B cell (primary cell): Measurements from ENCODE around the gene FOXI3. TPM values are rescaled to one million over a fixed set of nuclear protein-coding genes. Genes with fewer than 3 reads are reported as not detected.
"Not testable (repeated sequence)": the region's sequence is repeated elsewhere in the genome, so short reads cannot be mapped to it uniquely, and the experiment has no call there.

Experiments
- ATAC-seq: fragments of 200-7000 bp; cut with Tn5 transposase; one replicate; pipeline ENCODE4 v1.10.0; 2021; ENCODE audit warnings: low read depth, mild to moderate bottlenecking, moderate number of reproducible peaks, moderate library complexity
- CTCF ChIA-PET: fragments of 350-600 bp; sonication (Branson Sonifier 250); formaldehyde crosslinking; loops from one replicate; lab custom pipeline; 2021; ENCODE audit warnings: antibody characterized with exemption, inconsistent platforms; lab: Charles Lee
- POLR2A ChIA-PET: fragments of 350-600 bp; sonication (Branson Sonifier 250); formaldehyde crosslinking; loops from one replicate; lab custom pipeline; 2021; ENCODE audit warnings: antibody characterized with exemption; lab: Charles Lee
- DNase-seq: peaks from one replicate; pipeline ENCODE4 v3.0.0; 2013
- H2AFZ ChIP-seq: 2 replicates; pipeline ENCODE4 v1.6.1; 2012; ENCODE audit warnings: mild to moderate bottlenecking, low read depth, low read length; ENCODE audit not compliant: insufficient read depth, poor library complexity, severe bottlenecking
- H3K27ac ChIP-seq, 2 donors: 1 replicate in 1 of 2; 2 replicates in 1 of 2; pipeline ENCODE4 v1.5.1; 2012 to 2013; ENCODE audit warnings: low read length in 2 of 2, mild to moderate bottlenecking in 2 of 2, moderate library complexity in 1 of 2
- H3K27me3 ChIP-seq, 4 experiments: fragments of 200-600 bp in 1 of 4; sonication (generic) in 1 of 4; replicated peaks in 1 of 4; 1 replicate in 2 of 4; 2 replicates in 2 of 4; pipeline versions ENCODE4 v1.6.1 to v1.7.0; 2013 to 2016; ENCODE audit warnings: low read length in 3 of 4, mild to moderate bottlenecking in 2 of 4, mixed read lengths in 1 of 4, moderate library complexity in 1 of 4; ENCODE audit not compliant: insufficient read depth in 4 of 4, control insufficient read depth in 3 of 4; ENCODE audit errors: control extremely low read depth in 1 of 4
- H3K36me3 ChIP-seq, 2 experiments: replicated peaks in 1 of 2; 1 replicate in 1 of 2; 2 replicates in 1 of 2; pipeline versions ENCODE4 v1.6.1 to v1.7.1; 2013; ENCODE audit warnings: low read length in 1 of 2; ENCODE audit not compliant: insufficient read depth in 2 of 2, control insufficient read depth in 1 of 2; ENCODE audit errors: control extremely low read depth in 1 of 2, extremely low read depth in 1 of 2
- H3K4me1 ChIP-seq, 2 donors: fragments of 200-600 bp in 1 of 2; sonication (generic) in 1 of 2; 1 replicate in 1 of 2; 2 replicates in 1 of 2; pipeline versions ENCODE4 v1.5.1 to v1.6.1; 2013 to 2017; ENCODE audit warnings: low read length in 2 of 2; ENCODE audit not compliant: control insufficient read depth in 2 of 2, insufficient read depth in 2 of 2
- H3K4me2 ChIP-seq: replicated peaks from 2 replicates; pipeline ENCODE3; 2012; ENCODE audit warnings: mild to moderate bottlenecking, low read depth, low read length; ENCODE audit not compliant: poor library complexity, severe bottlenecking
- H3K4me3 ChIP-seq, 5 experiments: fragments of 200-600 bp in 1 of 5; sonication (generic) in 1 of 5; 1 replicate in 3 of 5; 2 replicates in 2 of 5; pipeline versions ENCODE4 v1.5.1 to v1.7.0; 2011 to 2016; ENCODE audit warnings: low read length in 4 of 5, mild to moderate bottlenecking in 4 of 5, low read depth in 2 of 5, control low read depth in 1 of 5, moderate library complexity in 1 of 5; ENCODE audit not compliant: insufficient read depth in 1 of 5; ENCODE audit errors: control extremely low read depth in 1 of 5, extremely low read depth in 1 of 5
- H3K79me2 ChIP-seq: fragments of 200-600 bp; sonication (generic); one replicate; pipeline ENCODE4 v1.6.0; 2016; ENCODE audit warnings: low read length; ENCODE audit not compliant: control insufficient read depth, insufficient read depth
- H3K9ac ChIP-seq: fragments of 200-600 bp; sonication (generic); 2 replicates; pipeline ENCODE4 v1.6.1; 2017; ENCODE audit warnings: mild to moderate bottlenecking, low read length, moderate library complexity
- H3K9me3 ChIP-seq, 3 donors: one replicate each; pipeline versions ENCODE4 v1.6.1 to v1.7.1; 2013; ENCODE audit warnings: low read length in 2 of 3; ENCODE audit not compliant: control insufficient read depth in 2 of 3, insufficient read depth in 1 of 3; ENCODE audit errors: control extremely low read depth in 1 of 3
- H4K20me1 ChIP-seq: 2 replicates; pipeline ENCODE4 v1.6.0; 2012; ENCODE audit warnings: mild to moderate bottlenecking, low read length; ENCODE audit not compliant: insufficient read depth, control insufficient read depth, poor library complexity, severe bottlenecking
- H3K27ac Mint-ChIP-seq: one replicate; pipeline ENCODE4 v1.8.0; 2021; ENCODE audit warnings: mixed read lengths
- H3K27me3 Mint-ChIP-seq: one replicate; pipeline ENCODE4 v1.8.0; 2021; ENCODE audit warnings: mixed read lengths
- H3K4me1 Mint-ChIP-seq: one replicate; pipeline ENCODE4 v1.8.0; 2021; ENCODE audit warnings: mixed read lengths
- H3K4me3 Mint-ChIP-seq: one replicate; pipeline ENCODE4 v1.8.0; 2021; ENCODE audit warnings: mixed read lengths
- H3K9me3 Mint-ChIP-seq: one replicate; pipeline ENCODE4 v1.8.0; 2022; ENCODE audit warnings: mixed read lengths; ENCODE audit not compliant: insufficient read depth
- CTCF ChIP-seq: fragments of 200-600 bp; IDR thresholded peaks from one replicate; pipeline ENCODE4 v1.8.0; 2022; ENCODE audit warnings: antibody characterized with exemption, mild to moderate bottlenecking
- EZH2 ChIP-seq: IDR thresholded peaks from 2 replicates; pipeline ENCODE4 v1.6.1; 2012; ENCODE audit warnings: borderline replicate concordance, low read depth, mild to moderate bottlenecking, moderate library complexity, low read length; ENCODE audit not compliant: insufficient read depth, poor library complexity, severe bottlenecking
- WGBS: methylation state at CpG from one replicate; pipeline ENCODE4 v1.1.5; 2013; ENCODE audit warnings: missing lambda C conversion rate; ENCODE audit not compliant: insufficient coverage; 5-methylcytosine and 5-hydroxymethylcytosine counted together
- intact Hi-C: fragments of 100-400 bp; cut with micrococcal nuclease; formaldehyde crosslinking; loops from one replicate; pipeline ENCODE4 v1.10.0; 2022
- polyA plus RNA-seq: library from polyadenylated mRNA; depleted of rRNA; stranded (reverse); fragments of >200 nt; gene quantifications from 2 replicates; pipeline ENCODE4 v1.2.3, GENCODE V29; 2012
- total RNA-seq, 2 donors: library from RNA; stranded (reverse); fragments of 120-200 nt in 1 of 2; gene quantifications; 1 replicate in 1 of 2; 2 replicates in 1 of 2; pipeline versions ENCODE4 v1.2.3 to v1.2.4, GENCODE V29; 2013 to 2022

Gene FOXI3
- total and polyA plus RNA-seq, 2 donors (not counting 1 experiment from before 2014, with no cell fraction given), result not detected

GRCh38 chr2:88429929-88430328 lies 22.6 kb downstream of the FOXI3 start:
- H3K27ac ChIP-seq, result no peak overlapping the region
- 90% methylated on average over 6 of the region's 7 CpGs for WGBS
- no peak overlapping the region for H3K4me2 ChIP-seq
- H3K79me2 ChIP-seq, result no peaks in the 10 kb centered on the region
- peaks cover 0 to 21% (median 1%) of the 10 kb centered on the region in 3 donors for H3K9me3 ChIP-seq
- TF ChIP-seq CTCF (no peak), EZH2 (no peak)
- intact Hi-C loops, result no loop called here
- CTCF ChIA-PET, result no interaction called here
- Mint-ChIP-seq H3K27ac (no peak overlapping the region), H3K9me3 (peaks cover 2% of the 10 kb centered on the region), H3K27me3 (no peaks in the 10 kb centered on the region), H3K4me3 (no peak overlapping the region), H3K4me1 (no peaks in the 10 kb centered on the region)
- no peaks in the 10 kb centered on the region for H3K27me3 ChIP-seq
- no peaks in the 10 kb centered on the region for H3K4me1 ChIP-seq
- H2AFZ ChIP-seq, result no peak overlapping the region
- POLR2A ChIA-PET, result no interaction called here
- no peaks in the 10 kb centered on the region for H3K36me3 ChIP-seq
- H4K20me1 ChIP-seq, result no peaks in the 10 kb centered on the region
- no peak overlapping the region for H3K4me3 ChIP-seq
- no peak overlapping the region for H3K9ac ChIP-seq
- DNase-seq (no peak), ATAC-seq (no peak)

- H3K4me1 ChIP-seq, result no peaks in the 10 kb centered on the region
- intact Hi-C loops, result no loop called here
- no peak overlapping the region for H3K9ac ChIP-seq
- no peak overlapping the region for H3K4me3 ChIP-seq
- Mint-ChIP-seq H3K4me3 (no peak overlapping the region), H3K27ac (no peak overlapping the region), H3K4me1 (no peaks in the 10 kb centered on the region), H3K27me3 (peaks cover 12% of the 10 kb centered on the region), H3K9me3 (no peaks in the 10 kb centered on the region)
- no peaks in the 10 kb centered on the region for H3K79me2 ChIP-seq
- no peak for DNase-seq
- ChIA-PET POLR2A (no interaction called here), CTCF (no interaction called here)
- no peaks in the 10 kb centered on the region for H3K36me3 ChIP-seq
- no peaks in the 10 kb centered on the region for H4K20me1 ChIP-seq
- H3K27me3 ChIP-seq, result peaks cover 0 to 3% (median 0%) of the 10 kb centered on the region in 4 experiments
- peaks cover 0 to 1% (median 0%) of the 10 kb centered on the region in 3 donors for H3K9me3 ChIP-seq
- 60% methylated on average over 1 of the region's 2 CpGs for WGBS
- H2AFZ ChIP-seq, result no peak overlapping the region
- no peak for ATAC-seq
- no peak overlapping the region for H3K27ac ChIP-seq
- TF ChIP-seq CTCF, result no peak
- TF ChIP-seq EZH2, result no peak
- no peak overlapping the region for H3K4me2 ChIP-seq
Observed at GRCh38 chr2:88423733-88424132, 28.8 kb downstream of the FOXI3 start.

GRCh38 chr2:88419051-88419450 lies 33.4 kb downstream of the FOXI3 start:
- POLR2A ChIA-PET, CTCF ChIA-PET: not testable (repeated sequence)

More at GRCh38 chr2:88419051-88419450, 33.4 kb downstream of the FOXI3 start:
- H3K4me1 Mint-ChIP-seq, H3K4me1 ChIP-seq, H4K20me1 ChIP-seq, H3K9ac ChIP-seq, H3K27me3 ChIP-seq, intact Hi-C loops, H3K9me3 ChIP-seq, ATAC-seq, H3K4me3 Mint-ChIP-seq, H3K9me3 Mint-ChIP-seq, H3K4me2 ChIP-seq, H3K4me3 ChIP-seq, H3K79me2 ChIP-seq, H2AFZ ChIP-seq, H3K27ac ChIP-seq, H3K27ac Mint-ChIP-seq, DNase-seq, H3K36me3 ChIP-seq: not testable (repeated sequence)
- WGBS, result 95% methylated on average over 6 of the region's 9 CpGs
- H3K27me3 Mint-ChIP-seq, result peaks cover 33% of the 10 kb centered on the region
